AG08395 (cell line): ENCODE measurements around the gene PLEKHA6.
"Not testable (repeated sequence)": the region's sequence is repeated elsewhere in the genome, so short reads cannot be mapped to it uniquely, and the experiment has no call there.

Source experiments
- DNase-seq: peaks from one replicate; pipeline ENCODE4 v3.0.0; 2012; ENCODE audit warnings: mixed read lengths, low spot score

Gene PLEKHA6

DNA sequence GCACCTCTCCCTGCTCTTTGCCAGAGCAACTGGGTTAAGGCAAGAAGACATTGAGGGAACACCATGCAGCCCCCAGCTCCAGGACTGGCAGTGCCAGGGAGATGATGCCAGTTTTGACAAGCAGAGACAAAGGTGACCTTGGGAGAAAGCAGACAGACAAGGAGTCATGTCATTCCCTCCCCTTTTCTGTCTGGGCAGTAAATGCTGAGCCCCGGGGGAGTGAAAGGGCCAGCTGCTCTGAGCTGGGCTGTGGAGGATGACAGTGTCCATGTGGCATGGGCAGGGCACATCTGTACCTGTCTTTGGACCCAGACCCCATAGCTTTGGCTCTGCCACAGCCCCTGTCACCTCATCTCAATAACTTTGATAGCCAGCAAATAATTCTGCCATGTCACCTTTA, 24.2 kb downstream of the PLEKHA6 start:
- DNase-seq, result no peak

DNA sequence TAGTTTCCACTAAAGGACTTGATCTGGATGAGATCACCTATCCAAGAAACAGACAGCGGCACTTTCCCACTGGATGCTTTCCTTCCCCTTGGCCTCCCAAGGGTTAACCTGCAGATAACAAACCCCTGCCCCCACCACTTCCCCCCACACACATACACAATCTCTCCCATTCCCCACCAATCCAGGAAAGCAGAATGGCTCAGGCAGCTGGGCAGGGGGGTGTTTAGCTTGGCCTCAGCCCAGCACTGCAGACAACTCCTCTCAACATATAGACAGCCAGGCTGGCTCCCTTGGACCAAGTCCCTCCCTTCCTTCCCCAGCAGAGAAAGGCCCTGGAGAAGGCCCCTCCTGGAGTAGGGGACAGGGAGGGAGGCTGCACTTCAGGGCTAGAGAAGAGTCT, 24.6 kb downstream of the PLEKHA6 start:
- DNase-seq, result no peak

DNA sequence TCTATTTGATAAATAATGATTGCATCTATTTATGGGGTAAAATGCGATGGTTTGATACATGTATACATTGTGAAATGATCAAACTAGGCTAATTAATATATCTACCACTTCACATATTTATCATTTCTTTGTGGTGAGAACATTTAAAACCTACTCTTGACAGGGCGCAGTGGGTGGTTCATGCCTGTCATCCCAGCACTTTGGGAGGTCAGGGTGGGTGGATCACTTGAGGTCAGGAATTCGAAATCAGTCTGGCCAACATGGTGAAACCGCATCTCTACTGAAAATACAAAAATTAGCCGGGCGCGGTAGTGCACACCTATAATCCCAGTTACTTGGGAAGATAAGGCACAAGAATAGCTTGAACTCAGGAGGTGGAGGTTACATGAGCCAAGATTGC, 25.3 kb downstream of the PLEKHA6 start:
- no peak for DNase-seq

GRCh38 chr1:204333427-204333826, 26.3 kb downstream of the PLEKHA6 start:
- DNase-seq, result no peak

GRCh38 chr1:204331847-204332487, 27.8 kb downstream of the PLEKHA6 start:
- no peak for DNase-seq

- no peak for DNase-seq
Measured at GRCh38 chr1:204331275-204331674, 28.5 kb downstream of the PLEKHA6 start.

DNA sequence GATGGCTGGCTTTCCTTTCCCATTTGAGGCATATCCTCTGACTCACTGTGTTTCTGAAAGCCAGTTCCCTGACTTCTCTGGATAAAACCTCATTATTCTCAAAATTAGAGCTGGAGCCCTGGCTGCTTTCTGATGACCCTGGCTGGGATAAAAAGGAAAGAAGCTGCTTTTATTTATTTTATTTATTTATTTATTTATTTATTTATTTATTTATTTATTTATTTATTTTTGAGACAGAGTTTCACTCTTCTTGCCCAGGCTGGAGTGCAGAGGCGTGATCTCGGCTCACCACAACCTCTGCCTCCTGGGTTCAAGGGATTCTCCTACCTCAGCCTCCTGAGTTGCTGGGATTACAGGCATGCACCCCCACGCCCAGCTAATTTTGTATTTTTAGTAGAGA, 31.9 kb downstream of the PLEKHA6 start:
- not testable (repeated sequence) for DNase-seq

- no peak for DNase-seq
Measured at GRCh38 chr1:204327359-204327758, 32.4 kb downstream of the PLEKHA6 start.

GRCh38 chr1:204326771-204327300, 32.9 kb downstream of the PLEKHA6 start:
- DNase-seq, result no peak

DNA sequence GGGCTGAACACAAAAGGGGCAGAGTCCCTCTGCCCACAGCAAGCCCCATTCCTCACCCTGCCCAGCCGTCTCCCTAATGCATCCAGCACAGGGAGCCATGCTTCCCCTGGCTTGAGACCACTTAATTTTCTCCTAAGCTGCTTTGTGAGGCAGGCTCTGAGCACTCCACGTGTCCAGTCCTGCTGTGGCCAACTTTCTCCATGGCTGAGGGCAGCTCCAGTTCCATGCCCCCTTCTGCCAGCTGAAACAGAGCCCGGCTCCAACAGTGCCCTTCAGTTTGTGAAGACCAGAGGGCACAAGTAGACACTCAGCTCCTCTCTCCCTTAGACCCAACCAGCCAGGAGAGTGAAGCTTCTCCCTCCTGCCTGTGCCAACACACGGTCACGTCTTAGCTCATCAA, 33.8 kb downstream of the PLEKHA6 start:
- no peak for DNase-seq

GRCh38 chr1:204323887-204324286, 35.8 kb downstream of the PLEKHA6 start:
- peak; percentile 61 for DNase-seq

GRCh38 chr1:204322339-204322868, 37.3 kb downstream of the PLEKHA6 start:
- DNase-seq, result no peak

DNA sequence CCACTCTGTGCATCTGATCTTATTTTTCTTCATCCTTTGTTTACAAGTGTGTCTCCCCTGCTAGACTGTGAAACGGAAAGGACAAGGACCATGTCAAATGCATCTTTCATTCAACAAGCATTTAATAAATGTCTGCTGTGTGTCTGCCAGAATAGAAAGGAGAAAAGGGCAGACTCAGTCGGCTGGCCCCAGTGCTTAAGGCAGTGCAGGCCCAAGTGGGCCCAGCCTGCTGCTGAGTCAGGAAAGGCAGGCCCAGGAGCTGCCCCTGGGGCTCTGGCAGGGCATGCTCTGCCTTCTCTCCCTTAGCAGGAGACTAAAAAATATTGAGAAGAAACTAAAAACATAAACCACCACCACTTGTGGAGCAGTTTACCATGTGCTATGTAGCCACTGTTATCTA, 38.1 kb downstream of the PLEKHA6 start:
- peak; percentile 44 for DNase-seq

DNA sequence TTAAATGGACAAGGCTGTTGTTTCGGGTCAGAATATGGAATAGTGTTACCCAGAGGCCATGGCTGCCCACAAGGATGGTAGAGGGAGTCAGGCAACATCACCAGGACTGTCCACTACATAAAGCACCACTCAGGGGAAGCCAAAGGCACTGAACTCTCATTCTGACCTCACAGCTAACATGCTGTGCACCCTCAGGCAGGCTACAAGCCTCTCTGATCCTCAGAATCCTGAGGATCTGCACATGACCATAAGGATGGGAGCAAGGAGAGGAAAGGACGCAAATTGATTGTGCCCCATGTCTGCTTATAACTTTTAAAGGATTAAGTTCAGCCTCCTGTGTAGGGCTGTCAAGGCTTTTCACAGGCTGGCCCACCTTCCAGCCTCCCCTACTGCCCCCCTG, 38.7 kb downstream of the PLEKHA6 start:
- no peak for DNase-seq

GRCh38 chr1:204320382-204320804, 39.3 kb downstream of the PLEKHA6 start:
- peak; percentile 66 for DNase-seq

- DNase-seq, result peak; percentile 81
Measured at GRCh38 chr1:204319462-204319861, 40.3 kb downstream of the PLEKHA6 start.

GRCh38 chr1:204319027-204319426, 40.7 kb downstream of the PLEKHA6 start:
- DNase-seq, result no peak

GRCh38 chr1:204318324-204318723, 41.4 kb downstream of the PLEKHA6 start:
- no peak for DNase-seq

GRCh38 chr1:204317170-204317569, 42.6 kb downstream of the PLEKHA6 start:
- DNase-seq, result no peak

DNA sequence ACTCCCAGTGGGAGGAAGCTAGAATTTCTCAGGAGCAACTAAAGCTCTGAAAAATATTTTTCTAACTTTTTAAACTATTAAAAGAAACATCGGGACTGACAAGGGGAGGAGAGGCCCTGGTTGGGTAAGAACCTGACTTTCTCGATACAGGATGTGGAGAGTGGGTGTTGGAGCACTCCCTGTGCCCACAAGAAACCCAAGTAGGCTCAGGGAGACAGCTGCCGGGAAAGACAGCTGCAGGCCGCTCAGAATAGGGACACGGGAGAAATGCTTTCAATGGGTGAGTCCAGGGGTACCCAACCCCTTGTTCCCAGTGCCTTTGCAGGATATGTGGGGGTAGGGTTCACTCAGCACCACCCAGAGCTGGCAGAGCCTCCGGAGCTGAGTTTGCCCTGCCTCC, 43.6 kb downstream of the PLEKHA6 start:
- DNase-seq, result no peak

- no peak for DNase-seq
Measured at GRCh38 chr1:204314893-204315658, 44.7 kb downstream of the PLEKHA6 start.

DNA sequence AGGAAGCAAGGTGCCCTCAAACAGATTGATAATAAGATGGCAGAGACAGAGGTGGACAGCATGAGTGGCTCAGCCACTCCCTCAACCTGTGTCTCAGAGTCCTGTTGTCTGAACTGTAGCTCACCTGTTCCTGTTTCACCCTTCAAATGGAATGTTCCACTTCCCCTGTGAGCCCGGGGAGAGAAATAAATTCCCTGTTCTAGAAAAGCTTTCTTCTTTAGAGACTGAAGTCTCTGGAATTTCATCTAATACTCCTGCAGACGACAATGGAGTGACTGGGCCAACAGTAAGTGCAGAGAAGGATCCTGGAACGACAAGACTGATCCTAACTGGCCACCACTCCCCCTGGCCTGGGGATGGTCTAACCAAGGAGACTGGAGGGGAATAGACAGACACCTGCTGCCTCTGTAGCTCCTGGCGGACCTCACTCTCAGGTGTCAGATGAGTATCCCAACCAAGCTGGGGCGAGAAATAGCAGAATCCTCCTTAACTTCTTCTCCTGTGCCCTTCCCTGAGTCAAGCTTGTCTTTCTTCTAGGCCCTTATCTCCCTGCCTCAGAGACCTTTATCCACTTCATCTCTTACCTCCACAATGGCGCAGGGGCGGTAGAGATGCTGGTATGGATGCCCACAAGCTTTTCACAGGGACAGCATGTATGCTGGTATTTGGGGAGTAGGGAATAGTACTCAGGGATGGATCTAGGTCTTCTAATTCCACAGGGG, 45.4 kb downstream of the PLEKHA6 start:
- no peak for DNase-seq

DNA sequence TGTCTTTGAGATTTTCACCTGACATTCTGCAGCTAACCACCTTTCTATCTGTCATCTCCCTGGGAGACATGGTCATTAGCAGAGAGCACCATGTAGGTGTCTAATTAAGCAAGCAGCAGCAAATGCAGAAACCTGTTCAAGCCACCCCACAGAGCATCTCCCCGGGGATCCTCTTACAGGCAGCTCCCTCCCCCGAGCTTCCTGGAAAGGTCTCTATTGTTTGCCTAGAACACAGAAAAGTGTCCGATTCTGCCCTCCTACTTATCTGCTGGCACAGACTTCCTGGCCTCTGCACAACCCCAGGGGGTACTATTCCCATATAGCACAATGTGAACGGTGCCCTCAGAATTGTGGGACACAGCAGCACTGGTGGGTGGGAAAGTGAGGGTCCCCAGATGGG, 46.1 kb downstream of the PLEKHA6 start:
- no peak for DNase-seq
